HL-60 (cell line): Measurements from ENCODE around the gene LMBR1.
"Not testable (repeated sequence)": the region's sequence is repeated elsewhere in the genome, so short reads cannot be mapped to it uniquely, and the experiment has no call there.

Experiments used
- DNase-seq, 2 experiments: peaks; one replicate each; pipeline ENCODE4 v3.0.0-alpha.2; 2010 to 2020; ENCODE audit warnings: low read depth in 1 of 2, low spot score in 1 of 2
- H3K27ac ChIP-seq: fragments of 250-450 bp; sonication (Bioruptor Pico); replicated peaks from 2 replicates; pipeline ENCODE4 v1.5.1; 2020; ENCODE audit warnings: mild to moderate bottlenecking, moderate library complexity
- H3K27me3 ChIP-seq: fragments of 250-450 bp; sonication (Bioruptor Pico); 2 replicates; pipeline ENCODE4 v1.5.1; 2021; ENCODE audit warnings: mild to moderate bottlenecking, moderate library complexity; ENCODE audit not compliant: insufficient read depth, poor library complexity, severe bottlenecking
- H3K4me3 ChIP-seq: replicated peaks from 2 replicates; pipeline ENCODE4 v1.5.1; 2011; ENCODE audit warnings: mild to moderate bottlenecking, control low read depth, low read length; ENCODE audit not compliant: insufficient read depth
- CTCF ChIP-seq: IDR thresholded peaks from one replicate; pipeline ENCODE4 v1.5.1; 2011; ENCODE audit warnings: low read length, control low read depth, inconsistent platforms; ENCODE audit not compliant: insufficient read depth
- GABPA ChIP-seq: IDR thresholded peaks from 2 replicates; pipeline ENCODE4 v1.6.1; 2012; ENCODE audit warnings: low read depth
- POLR2AphosphoS5 ChIP-seq: IDR thresholded peaks from 2 replicates; pipeline ENCODE4 v1.6.1; 2012; ENCODE audit warnings: low read depth
- SPI1 ChIP-seq: IDR thresholded peaks from 2 replicates; pipeline ENCODE4 v1.6.1; 2012; ENCODE audit warnings: low read depth, mild to moderate bottlenecking, borderline replicate concordance
- TF ChIP-seq, protein P1 (sequence below): IDR thresholded peaks from 2 replicates; pipeline ENCODE4 v1.6.1; 2012; ENCODE audit warnings: low read depth; ENCODE audit not compliant: insufficient replicate concordance

Gene LMBR1

GRCh38 chr7:156703209-156703608 is 189.8 kb downstream of the LMBR1 start:
- no peak for DNase-seq
- TF ChIP-seq GABPA = no peak
- no peak for TF ChIP-seq SPI1
- no peak for TF ChIP-seq POLR2AphosphoS5
- no peak for TF ChIP-seq CTCF
- TF ChIP-seq, protein P1, sequence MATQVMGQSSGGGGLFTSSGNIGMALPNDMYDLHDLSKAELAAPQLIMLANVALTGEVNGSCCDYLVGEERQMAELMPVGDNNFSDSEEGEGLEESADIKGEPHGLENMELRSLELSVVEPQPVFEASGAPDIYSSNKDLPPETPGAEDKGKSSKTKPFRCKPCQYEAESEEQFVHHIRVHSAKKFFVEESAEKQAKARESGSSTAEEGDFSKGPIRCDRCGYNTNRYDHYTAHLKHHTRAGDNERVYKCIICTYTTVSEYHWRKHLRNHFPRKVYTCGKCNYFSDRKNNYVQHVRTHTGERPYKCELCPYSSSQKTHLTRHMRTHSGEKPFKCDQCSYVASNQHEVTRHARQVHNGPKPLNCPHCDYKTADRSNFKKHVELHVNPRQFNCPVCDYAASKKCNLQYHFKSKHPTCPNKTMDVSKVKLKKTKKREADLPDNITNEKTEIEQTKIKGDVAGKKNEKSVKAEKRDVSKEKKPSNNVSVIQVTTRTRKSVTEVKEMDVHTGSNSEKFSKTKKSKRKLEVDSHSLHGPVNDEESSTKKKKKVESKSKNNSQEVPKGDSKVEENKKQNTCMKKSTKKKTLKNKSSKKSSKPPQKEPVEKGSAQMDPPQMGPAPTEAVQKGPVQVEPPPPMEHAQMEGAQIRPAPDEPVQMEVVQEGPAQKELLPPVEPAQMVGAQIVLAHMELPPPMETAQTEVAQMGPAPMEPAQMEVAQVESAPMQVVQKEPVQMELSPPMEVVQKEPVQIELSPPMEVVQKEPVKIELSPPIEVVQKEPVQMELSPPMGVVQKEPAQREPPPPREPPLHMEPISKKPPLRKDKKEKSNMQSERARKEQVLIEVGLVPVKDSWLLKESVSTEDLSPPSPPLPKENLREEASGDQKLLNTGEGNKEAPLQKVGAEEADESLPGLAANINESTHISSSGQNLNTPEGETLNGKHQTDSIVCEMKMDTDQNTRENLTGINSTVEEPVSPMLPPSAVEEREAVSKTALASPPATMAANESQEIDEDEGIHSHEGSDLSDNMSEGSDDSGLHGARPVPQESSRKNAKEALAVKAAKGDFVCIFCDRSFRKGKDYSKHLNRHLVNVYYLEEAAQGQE = no peak
- H3K27me3 ChIP-seq = no peaks in the 10 kb centered on the region
- H3K27ac ChIP-seq = no peak overlapping the region
- H3K4me3 ChIP-seq = no peak overlapping the region

GRCh38 chr7:156702399-156702798 is 190.6 kb downstream of the LMBR1 start:
- TF ChIP-seq POLR2AphosphoS5 (no peak), CTCF (no peak), SPI1 (no peak), GABPA (no peak)
- TF ChIP-seq, protein P1 = no peak
- no peak for DNase-seq
- H3K27ac ChIP-seq = no peak overlapping the region
- H3K4me3 ChIP-seq = no peak overlapping the region
- no peaks in the 10 kb centered on the region for H3K27me3 ChIP-seq

GRCh38 chr7:156701787-156702186 is 191.2 kb downstream of the LMBR1 start:
- H3K27ac ChIP-seq, H3K27me3 ChIP-seq, H3K4me3 ChIP-seq, DNase-seq: not testable (repeated sequence)

DNA sequence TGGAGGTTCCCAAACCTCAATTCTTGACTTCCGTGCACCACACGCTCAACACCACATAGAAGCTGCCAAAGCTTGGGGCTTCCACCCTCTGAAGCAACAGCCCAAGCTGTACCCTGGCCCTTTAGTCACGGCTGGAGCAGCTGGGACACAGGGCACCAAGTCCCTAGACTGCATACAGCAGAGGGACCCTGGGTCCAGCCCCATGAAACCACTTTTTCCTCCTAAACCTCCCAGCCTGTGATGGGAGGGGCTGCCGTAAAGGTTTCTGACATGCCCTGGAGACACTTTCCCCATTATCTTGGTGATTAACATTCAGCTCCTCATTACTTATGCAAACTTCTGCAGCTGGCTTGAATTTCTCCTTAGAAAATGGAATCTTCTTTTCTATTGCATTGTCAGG is 194.5 kb downstream of the LMBR1 start:
- DNase-seq, H3K27ac ChIP-seq, H3K27me3 ChIP-seq, H3K4me3 ChIP-seq: not testable (repeated sequence)

DNA sequence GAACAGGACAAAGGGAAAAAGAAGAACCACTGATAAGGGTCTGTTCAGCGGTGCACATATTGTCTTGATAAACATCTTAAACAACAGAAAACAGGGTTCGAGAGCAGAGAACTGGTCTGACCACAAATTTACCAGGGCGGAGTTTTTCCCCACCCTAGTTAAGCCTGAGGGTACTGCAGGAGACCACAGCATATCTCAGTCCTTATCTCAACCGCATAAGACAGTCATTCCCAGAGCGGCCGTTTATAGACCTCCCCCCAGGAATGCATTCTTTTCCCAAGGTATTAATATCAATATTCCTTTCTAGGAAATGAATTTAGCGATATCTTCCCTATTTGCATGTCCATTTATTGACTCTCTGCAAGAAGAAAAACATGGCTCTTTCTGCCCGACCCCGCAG is 195.7 kb downstream of the LMBR1 start:
- H3K4me3 ChIP-seq, H3K27ac ChIP-seq, H3K27me3 ChIP-seq: not testable (repeated sequence)
- DNase-seq = peak in 1 of 2 experiments; percentile 6
